ENCODE measurements around the gene VSTM2B. TPM values are rescaled to one million over a fixed set of nuclear protein-coding genes. Genes with fewer than 3 reads are reported as not detected.

VSTM2B gene
- total RNA-seq, 1 experiment from 2014 or later, result 0.31 TPM

DNA sequence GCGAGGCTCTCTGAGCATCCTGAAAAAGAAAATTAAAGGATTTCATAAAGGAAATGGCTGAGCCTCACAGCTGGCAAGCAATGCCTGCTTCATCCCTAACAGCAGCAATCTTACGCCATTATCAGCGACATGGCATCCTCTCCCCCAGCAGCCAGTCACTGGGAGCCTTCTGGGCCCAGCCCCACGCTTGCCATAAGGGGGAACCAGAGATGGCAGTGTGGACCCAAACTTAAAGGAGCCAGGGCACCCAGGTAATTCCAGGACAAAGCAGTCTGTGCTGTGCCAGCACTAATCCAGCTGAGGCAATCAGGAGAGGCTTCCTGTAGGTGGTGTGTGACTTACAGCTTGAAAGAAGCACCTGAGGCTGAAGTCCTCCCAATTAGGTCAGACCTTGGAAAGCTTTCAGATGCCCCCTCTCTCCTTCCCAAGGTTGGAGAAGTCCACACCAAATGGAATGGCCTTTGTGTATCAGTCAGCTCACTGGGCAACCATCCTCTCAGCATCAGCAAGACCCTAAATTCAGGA is 10.3 kb downstream of the VSTM2B start:
- Mint-ChIP-seq H3K27me3 (ENCODE audit: low read depth) (peaks cover 74% of the 10 kb centered on the region), H3K4me1 (peaks cover 15 to 19% of the 10 kb centered on the region in 2 experiments; a peak in 3 of 4 replicates), H3K4me3 (no peak overlapping the region), H3K9me3 (no peaks in the 10 kb centered on the region; a peak in 1 of 5 replicates), H3K27ac (no peak overlapping the region), H3K36me3 (ENCODE audit: insufficient read depth in 1 of 3, low read depth in 3 of 3) (no peaks in the 10 kb centered on the region)
- Histone ChIP-seq H2BK12ac (ENCODE audit: insufficient read length, low read depth, low read length) (no peak overlapping the region), H3K79me2 (ENCODE audit: insufficient read depth, low read length) (no peaks in the 10 kb centered on the region), H3K23ac (ENCODE audit: insufficient read length, low read depth, low read length) (no peak overlapping the region), H3K4ac (ENCODE audit: low read depth, low read length) (no peak overlapping the region), H3K9ac (ENCODE audit: extremely low read depth, insufficient read length, low read length) (no peak overlapping the region), H4K20me1 (ENCODE audit: control insufficient read depth, insufficient read depth, insufficient read length) (no peaks in the 10 kb centered on the region), H3K27me3 (ENCODE audit: insufficient read depth, low read length) (peaks cover 8% of the 10 kb centered on the region; the same call in 1 of the 2 replicates), H2AFZ (ENCODE audit: low read length) (no peak overlapping the region), H3K4me1 (ENCODE audit: insufficient read depth, low read length) (no peaks in the 10 kb centered on the region), H4K8ac (replicated peaks; ENCODE audit: insufficient read length, low read depth, low read length) (no peak overlapping the region), H2BK15ac (ENCODE audit: low read depth, low read length) (no peak overlapping the region), H2BK120ac (ENCODE audit: low read depth, low read length, poor library complexity, severe bottlenecking) (no peak overlapping the region), H3K79me1 (ENCODE audit: insufficient read depth, low read depth, low read length, poor library complexity, severe bottlenecking) (no peaks in the 10 kb centered on the region), H2AK5ac (ENCODE audit: insufficient read length, low read length) (no peak overlapping the region), H3K56ac (ENCODE audit: insufficient read length, low read depth, low read length) (no peak overlapping the region), H4K5ac (ENCODE audit: insufficient read length, low read depth, low read length) (no peak overlapping the region), H3K18ac (ENCODE audit: insufficient read length, low read depth, low read length) (no peak overlapping the region), H3T11ph (ENCODE audit: low read length) (no peak overlapping the region), H4K91ac (ENCODE audit: insufficient read length, low read depth, low read length) (no peak overlapping the region), H3K4me2 (ENCODE audit: insufficient read depth, insufficient read length, low read length) (no peak overlapping the region), H2BK5ac (ENCODE audit: insufficient read length, low read length) (no peak overlapping the region), H3K9me3 (ENCODE audit: control insufficient read depth, low read depth, low read length) (no peaks in the 10 kb centered on the region), H2BK20ac (ENCODE audit: low read depth, low read length, poor library complexity, severe bottlenecking) (no peak overlapping the region), H3K14ac (ENCODE audit: insufficient read depth, low read length) (no peak overlapping the region), H3K23me2 (ENCODE audit: insufficient read length, low read depth, low read length, poor library complexity, severe bottlenecking) (no peaks in the 10 kb centered on the region), H3K27ac (ENCODE audit: insufficient read length, low read depth, low read length) (no peak overlapping the region)
- DNase-seq, result peak; percentile 34
- no CpG with 5 or more reads among the region's 4 CpGs for WGBS (ENCODE audit: extremely low coverage, insufficient read length, low lambda C conversion rate)
- TF ChIP-seq CTCF (conservative IDR thresholded peaks at IDR 0.05), result 0 out of 3 replicates have a peak, but pooled peaks have one; percentile 16
